ENCODE results near the gene CHKB. TPM values are rescaled to one million over a fixed set of nuclear protein-coding genes. Genes with fewer than 3 reads are reported as not detected.

CHKB gene
- total RNA-seq, 2 experiments from 2014 or later: 85.8 to 100 TPM

- Histone ChIP-seq H3K9me3 (ENCODE audit: low read length) (no peaks in the 10 kb centered on the region), H2AFZ (ENCODE audit: low read length) (no peak overlapping the region), H3K4me3 (ENCODE audit: low read depth, low read length, poor library complexity, severe bottlenecking) (no peak overlapping the region), H3K27ac (ENCODE audit: low read depth, low read length, poor library complexity, severe bottlenecking) (no peak overlapping the region), H3K79me2 (ENCODE audit: insufficient read depth, low read depth, low read length) (no peaks in the 10 kb centered on the region), H3K4me1 (ENCODE audit: insufficient read depth, low read length, poor library complexity, severe bottlenecking) (peaks cover 5% of the 10 kb centered on the region), H4K20me1 (ENCODE audit: insufficient read depth, low read length) (no peaks in the 10 kb centered on the region), H3K9me2 (ENCODE audit: insufficient read depth, low read length) (no peaks in the 10 kb centered on the region), H3K4me2 (ENCODE audit: low read length) (no peak overlapping the region), H3K36me3 (ENCODE audit: insufficient read depth, low read length) (no peaks in the 10 kb centered on the region)
- BruUV-seq (replicated peaks): no TSS peak
- ChIA-PET POLR2A (interaction anchor here (0.7 to 0.9 kb wide), 2 partner anchors 27 to 39 kb away, joined by 3 to 4 read pairs; no protein-coding TSS in a partner anchor), CTCF (ENCODE audit: unreplicated experiment) (no interaction called here)
- intact Hi-C loops (cut with micrococcal nuclease; ENCODE audit: unreplicated experiment): no loop called here
- DNase-seq (ENCODE audit: low spot score): no peak
- TF ChIP-seq CTCF (conservative IDR thresholded peaks at IDR 0.05; ENCODE audit: low read length) (no peak), EZH2phosphoT487 (IDR thresholded peaks at IDR 0.05; ENCODE audit: borderline replicate concordance, low read depth, low read length) (no peak)
These were observed 22.6 kb downstream of the CHKB start for GRCh38 chr22:50560034-50560433.

- no peak overlapping the region for H3K4me2 ChIP-seq (ENCODE audit: low read length)
- H4K20me1 ChIP-seq (ENCODE audit: insufficient read depth, low read length): no peaks in the 10 kb centered on the region
- ChIA-PET POLR2A (interaction anchor here (0.6 kb wide), 1 partner anchor 9 kb away, joined by 3 read pairs; no protein-coding TSS in a partner anchor), CTCF (ENCODE audit: unreplicated experiment) (no interaction called here)
- H2AFZ ChIP-seq (ENCODE audit: low read length): no peak overlapping the region
- no peaks in the 10 kb centered on the region for H3K9me2 ChIP-seq (ENCODE audit: insufficient read depth, low read length)
- H3K4me3 ChIP-seq (ENCODE audit: low read depth, low read length, poor library complexity, severe bottlenecking): no peak overlapping the region
- intact Hi-C loops (cut with micrococcal nuclease; ENCODE audit: unreplicated experiment): no loop called here
- no peak for DNase-seq (ENCODE audit: low spot score)
- BruUV-seq (replicated peaks): no TSS peak
- TF ChIP-seq CTCF (conservative IDR thresholded peaks at IDR 0.05; ENCODE audit: low read length): no peak
- no peak for TF ChIP-seq EZH2phosphoT487 (IDR thresholded peaks at IDR 0.05; ENCODE audit: borderline replicate concordance, low read depth, low read length)
- H3K27ac ChIP-seq (ENCODE audit: low read depth, low read length, poor library complexity, severe bottlenecking): no peak overlapping the region
- H3K79me2 ChIP-seq (ENCODE audit: insufficient read depth, low read depth, low read length): no peaks in the 10 kb centered on the region
- H3K36me3 ChIP-seq (ENCODE audit: insufficient read depth, low read length): no peaks in the 10 kb centered on the region
- no peaks in the 10 kb centered on the region for H3K4me1 ChIP-seq (ENCODE audit: insufficient read depth, low read length, poor library complexity, severe bottlenecking)
- no peaks in the 10 kb centered on the region for H3K9me3 ChIP-seq (ENCODE audit: low read length)
These were observed 25.9 kb downstream of the CHKB start for GRCh38 chr22:50556703-50557102.

- Histone ChIP-seq H3K4me1 (ENCODE audit: insufficient read depth, low read length, poor library complexity, severe bottlenecking) (peaks cover 11% of the 10 kb centered on the region), H3K36me3 (ENCODE audit: insufficient read depth, low read length) (no peaks in the 10 kb centered on the region), H3K9me3 (ENCODE audit: low read length) (no peaks in the 10 kb centered on the region), H3K27ac (ENCODE audit: low read depth, low read length, poor library complexity, severe bottlenecking) (no peak overlapping the region), H3K9me2 (ENCODE audit: insufficient read depth, low read length) (no peaks in the 10 kb centered on the region), H3K79me2 (ENCODE audit: insufficient read depth, low read depth, low read length) (no peaks in the 10 kb centered on the region), H2AFZ (ENCODE audit: low read length) (no peak overlapping the region), H4K20me1 (ENCODE audit: insufficient read depth, low read length) (no peaks in the 10 kb centered on the region), H3K4me2 (ENCODE audit: low read length) (no peak overlapping the region), H3K4me3 (ENCODE audit: low read depth, low read length, poor library complexity, severe bottlenecking) (no peak overlapping the region)
- POLR2A ChIA-PET: no interaction called here
- intact Hi-C loops (cut with micrococcal nuclease; ENCODE audit: unreplicated experiment): no loop called here
- CTCF ChIA-PET (ENCODE audit: unreplicated experiment): no interaction called here
- no peak for TF ChIP-seq CTCF (conservative IDR thresholded peaks at IDR 0.05; ENCODE audit: low read length)
- TF ChIP-seq EZH2phosphoT487 (IDR thresholded peaks at IDR 0.05; ENCODE audit: borderline replicate concordance, low read depth, low read length): no peak
- DNase-seq (ENCODE audit: low spot score): no peak
- BruUV-seq (replicated peaks): no TSS peak
These were observed 29.3 kb downstream of the CHKB start for GRCh38 chr22:50553310-50553709.

Measured in OCI-LY7 (cell line).